Gastrocnemius medialis (tissue), 4 donors: ENCODE measurements around the gene NDUFS1. TPM values are rescaled to one million over a fixed set of nuclear protein-coding genes. Genes with fewer than 3 reads are reported as not detected.

Source experiments
- ATAC-seq, 2 donors: fragments of 150-250 bp; one replicate each; pipeline ENCODE4 v1.9.1; 2016
- DNase-seq, 2 donors: peaks; one replicate each; pipeline ENCODE4 v3.0.0-alpha.2; 2019
- H3K27ac ChIP-seq, 4 donors: fragments of 200-600 bp; sonication (generic); 1 replicate in 1 of 4; 2 replicates in 3 of 4; pipeline ENCODE4 v1.5.1; 2016 to 2018; ENCODE audit warnings: mild to moderate bottlenecking in 2 of 4, moderate library complexity in 1 of 4
- H3K27me3 ChIP-seq, 3 donors: fragments of 200-600 bp; sonication (generic) in 2 of 3; 1 replicate in 1 of 3; 2 replicates in 2 of 3; pipeline versions ENCODE4 v1.5.1 to v1.6.0; 2016 to 2019; ENCODE audit warnings: mild to moderate bottlenecking in 1 of 3, moderate library complexity in 1 of 3
- H3K36me3 ChIP-seq, 2 donors: fragments of 200-600 bp; sonication (generic) in 1 of 2; one replicate each; pipeline ENCODE4 v1.5.1; 2017 to 2018
- H3K4me1 ChIP-seq, 2 donors: fragments of 200-600 bp; sonication (generic) in 1 of 2; one replicate each; pipeline ENCODE4 v1.5.1; 2016 to 2017; ENCODE audit warnings: mild to moderate bottlenecking in 2 of 2
- H3K4me3 ChIP-seq, 4 donors: fragments of 200-600 bp; sonication (generic) in 3 of 4; 1 replicate in 1 of 4; 2 replicates in 3 of 4; pipeline ENCODE4 v1.5.1; 2016 to 2019; ENCODE audit warnings: mild to moderate bottlenecking in 2 of 4
- H3K9me3 ChIP-seq, 3 donors: fragments of 200-600 bp; sonication (generic) in 2 of 3; 1 replicate in 1 of 3; 2 replicates in 2 of 3; pipeline ENCODE4 v1.5.1; 2016 to 2019
- POLR2A ChIP-seq, 2 donors: fragments of 450-650 bp; IDR thresholded peaks; one replicate each; pipeline ENCODE4 v1.6.1; 2017; ENCODE audit warnings: antibody characterized with exemption in 2 of 2, mild to moderate bottlenecking in 2 of 2, moderate library complexity in 2 of 2
- in situ Hi-C, 4 donors: fragments of 200-750 bp; cut with MboI; loops; one replicate each; pipeline versions ENCODE4 v1.15.0 to v1.8.0; 2017; ENCODE audit warnings: low sequenced_read_pairs in 4 of 4
- intact Hi-C: fragments of 100-400 bp; cut with DNase I; formaldehyde crosslinking; loops from one replicate; pipeline ENCODE4 v1.15.1; 2023; ENCODE audit warnings: low total_unique reads
- total RNA-seq, 4 donors: library from RNA; depleted of rRNA; stranded (reverse); fragments of >200 nt; gene quantifications; one replicate each; pipeline versions ENCODE4 v1.1.0 to v1.2.3, GENCODE V29; 2016
- TF ChIP-seq, protein P1 (sequence below), 5 experiments: fragments of 450-650 bp in 3 of 5; fragments of 200-600 bp in 2 of 5; sonication (generic) in 2 of 5; IDR thresholded peaks in 4 of 5; conservative IDR thresholded peaks in 1 of 5; 1 replicate in 4 of 5; 2 replicates in 1 of 5; pipeline ENCODE4 v1.5.1; 2016 to 2019; ENCODE audit warnings: antibody characterized with exemption in 5 of 5, mild to moderate bottlenecking in 3 of 5, moderate library complexity in 3 of 5

Gene NDUFS1
- total RNA-seq, 4 donors from 2014 or later = 253 to 385 (median 275) TPM

DNA sequence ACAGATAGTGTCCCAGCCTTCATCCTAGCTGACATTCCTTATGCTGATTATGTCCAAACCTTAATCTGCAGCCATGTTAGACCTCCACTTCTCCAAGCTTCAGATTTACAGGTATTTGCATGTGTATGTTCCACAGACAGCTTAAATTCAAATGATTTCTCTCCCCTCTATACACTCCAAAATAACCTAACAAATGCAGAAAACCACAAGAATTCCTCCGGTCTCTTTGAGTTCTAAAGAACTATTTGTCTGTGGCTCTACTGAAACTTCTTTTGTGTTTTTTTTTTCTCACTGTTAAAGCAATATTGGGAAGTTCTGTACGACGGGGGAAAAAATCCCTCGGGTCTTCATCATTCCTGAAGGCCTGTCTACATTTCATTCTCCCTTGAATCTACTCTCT is 8.6 kb downstream of the NDUFS1 start:
- intact Hi-C loops = no loop called here
- H3K36me3 ChIP-seq = peaks cover 5 to 54% of the 10 kb centered on the region in 2 donors
- no peak for DNase-seq
- TF ChIP-seq, protein P1, sequence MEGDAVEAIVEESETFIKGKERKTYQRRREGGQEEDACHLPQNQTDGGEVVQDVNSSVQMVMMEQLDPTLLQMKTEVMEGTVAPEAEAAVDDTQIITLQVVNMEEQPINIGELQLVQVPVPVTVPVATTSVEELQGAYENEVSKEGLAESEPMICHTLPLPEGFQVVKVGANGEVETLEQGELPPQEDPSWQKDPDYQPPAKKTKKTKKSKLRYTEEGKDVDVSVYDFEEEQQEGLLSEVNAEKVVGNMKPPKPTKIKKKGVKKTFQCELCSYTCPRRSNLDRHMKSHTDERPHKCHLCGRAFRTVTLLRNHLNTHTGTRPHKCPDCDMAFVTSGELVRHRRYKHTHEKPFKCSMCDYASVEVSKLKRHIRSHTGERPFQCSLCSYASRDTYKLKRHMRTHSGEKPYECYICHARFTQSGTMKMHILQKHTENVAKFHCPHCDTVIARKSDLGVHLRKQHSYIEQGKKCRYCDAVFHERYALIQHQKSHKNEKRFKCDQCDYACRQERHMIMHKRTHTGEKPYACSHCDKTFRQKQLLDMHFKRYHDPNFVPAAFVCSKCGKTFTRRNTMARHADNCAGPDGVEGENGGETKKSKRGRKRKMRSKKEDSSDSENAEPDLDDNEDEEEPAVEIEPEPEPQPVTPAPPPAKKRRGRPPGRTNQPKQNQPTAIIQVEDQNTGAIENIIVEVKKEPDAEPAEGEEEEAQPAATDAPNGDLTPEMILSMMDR (IDR thresholded peaks at IDR 0.05 in 4 of 5, conservative IDR thresholded peaks at IDR 0.05 in 1 of 5) = no peak
- no peak for TF ChIP-seq POLR2A (IDR thresholded peaks at IDR 0.05)
- no peak for ATAC-seq
- H3K27me3 ChIP-seq = no peaks in the 10 kb centered on the region
- in situ Hi-C loops = loop anchor here in 1 of 4 donors (10.0 kb wide), 1 partner anchor 66 kb away; the partner anchor contains the start of gene INO80D
- H3K27ac ChIP-seq = no peak overlapping the region
- H3K4me1 ChIP-seq = peaks cover 11 to 14% of the 10 kb centered on the region in 2 donors
- no peak overlapping the region for H3K4me3 ChIP-seq
- no peaks in the 10 kb centered on the region for H3K9me3 ChIP-seq

DNA sequence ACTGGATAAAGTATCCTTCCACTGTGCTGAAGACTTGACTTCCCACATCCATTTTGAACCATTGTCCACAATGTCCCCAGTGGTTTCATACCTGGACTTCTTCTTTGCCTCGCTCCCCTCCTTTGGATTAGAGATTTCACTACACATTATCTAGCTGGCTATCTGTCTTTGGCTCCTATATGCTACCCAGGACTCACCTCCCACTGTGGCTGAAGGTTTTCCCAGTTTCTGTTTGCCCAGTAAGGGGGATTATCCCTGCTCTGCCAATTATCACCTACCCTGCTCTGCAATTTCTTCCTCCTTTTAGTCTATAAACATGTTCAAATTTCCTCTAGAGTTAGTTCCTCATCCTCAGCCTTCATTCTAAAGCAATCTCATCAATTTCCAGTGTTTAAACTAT is 9.1 kb downstream of the NDUFS1 start:
- TF ChIP-seq, protein P1 (IDR thresholded peaks at IDR 0.05 in 4 of 5, conservative IDR thresholded peaks at IDR 0.05 in 1 of 5) = no peak
- no peak for TF ChIP-seq POLR2A (IDR thresholded peaks at IDR 0.05)
- DNase-seq (no peak), ATAC-seq (no peak)
- in situ Hi-C loops (loop anchor here in 1 of 4 donors (10.0 kb wide), 1 partner anchor 65 kb away; the partner anchor contains the start of gene INO80D), intact Hi-C loops (no loop called here)
- Histone ChIP-seq H3K9me3 (no peaks in the 10 kb centered on the region), H3K4me1 (peaks cover 11% of the 10 kb centered on the region in 2 donors), H3K27me3 (no peaks in the 10 kb centered on the region), H3K36me3 (peaks cover 5 to 59% of the 10 kb centered on the region in 2 donors), H3K4me3 (no peak overlapping the region), H3K27ac (no peak overlapping the region)

DNA sequence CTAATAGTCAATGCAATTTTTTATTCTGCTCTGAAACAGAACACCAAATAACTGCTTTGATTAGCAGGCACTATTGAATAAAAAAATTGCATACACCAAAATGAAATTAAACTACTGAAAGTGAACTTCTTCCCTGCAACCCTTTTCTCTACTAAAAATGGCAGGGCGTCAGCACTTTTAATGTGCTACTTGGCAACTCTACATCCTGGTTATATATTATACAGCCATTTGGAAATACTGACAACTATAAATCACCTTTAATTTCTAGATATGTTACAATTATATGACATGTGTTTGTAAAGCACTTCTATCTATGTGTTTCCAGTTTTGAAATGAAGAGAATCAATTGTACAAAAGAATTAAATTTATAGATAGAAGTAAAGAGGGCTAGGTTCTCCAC is 9.9 kb downstream of the NDUFS1 start:
- DNase-seq (no peak), ATAC-seq (no peak)
- Histone ChIP-seq H3K36me3 (peaks cover 7 to 67% of the 10 kb centered on the region in 2 donors), H3K9me3 (no peaks in the 10 kb centered on the region), H3K4me1 (peaks cover 8% of the 10 kb centered on the region in 2 donors), H3K27ac (no peak overlapping the region), H3K4me3 (no peak overlapping the region), H3K27me3 (no peaks in the 10 kb centered on the region)
- in situ Hi-C loops = loop anchor here in 1 of 4 donors (10.0 kb wide), 1 partner anchor 75 kb away; no protein-coding TSS in a partner anchor
- intact Hi-C loops = no loop called here
- TF ChIP-seq, protein P1 (IDR thresholded peaks at IDR 0.05 in 4 of 5, conservative IDR thresholded peaks at IDR 0.05 in 1 of 5) = no peak
- no peak for TF ChIP-seq POLR2A (IDR thresholded peaks at IDR 0.05)

DNA sequence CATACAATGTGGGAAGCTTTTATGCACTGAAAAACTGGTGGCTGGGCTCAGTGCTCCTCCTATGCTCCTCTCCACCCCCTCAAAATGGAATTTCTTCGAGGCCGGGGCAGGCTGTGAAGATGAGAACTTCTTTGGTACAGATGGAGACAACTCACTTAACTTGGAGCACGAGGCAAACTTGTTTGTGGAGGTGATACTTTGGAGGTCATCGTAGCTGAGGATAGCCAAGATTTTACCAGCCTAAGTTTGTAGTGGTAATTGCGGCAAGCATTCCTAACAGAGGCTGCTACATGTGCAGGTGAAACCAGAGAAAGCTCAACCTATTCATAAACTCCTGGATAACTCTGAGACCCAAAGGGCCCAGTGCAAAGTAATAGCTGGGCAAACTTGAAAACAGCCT is 13.6 kb downstream of the NDUFS1 start:
- Histone ChIP-seq H3K36me3 (peaks cover 8 to 93% of the 10 kb centered on the region in 2 donors), H3K4me3 (no peak overlapping the region), H3K27me3 (no peaks in the 10 kb centered on the region), H3K9me3 (no peaks in the 10 kb centered on the region), H3K4me1 (no peaks in the 10 kb centered on the region), H3K27ac (no peak overlapping the region)
- intact Hi-C loops = no loop called here
- ATAC-seq (no peak), DNase-seq (no peak)
- no peak for TF ChIP-seq POLR2A (IDR thresholded peaks at IDR 0.05)
- TF ChIP-seq, protein P1 (IDR thresholded peaks at IDR 0.05 in 4 of 5, conservative IDR thresholded peaks at IDR 0.05 in 1 of 5) = no peak
- in situ Hi-C loops = loop anchor here in 1 of 4 donors (10.0 kb wide), 1 partner anchor 71 kb away; no protein-coding TSS in a partner anchor

DNA sequence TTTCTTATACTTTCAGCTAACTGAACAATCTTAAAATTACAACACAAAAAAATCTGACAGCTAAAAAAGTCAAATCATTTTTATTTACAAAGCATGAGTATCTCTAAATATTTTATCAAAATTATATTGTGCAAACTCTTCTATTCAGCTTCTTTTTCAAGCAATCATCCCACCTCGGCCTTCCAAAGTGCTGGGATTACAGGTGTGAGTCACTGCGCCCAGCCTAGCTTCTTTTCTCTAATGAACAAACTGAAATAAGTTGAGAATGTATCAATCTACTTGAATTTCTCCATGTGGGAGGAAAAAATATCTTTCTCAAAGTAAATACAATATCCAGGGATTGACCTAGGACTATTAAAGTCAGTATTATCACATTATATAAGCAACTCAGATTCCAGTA is 14.9 kb downstream of the NDUFS1 start:
- TF ChIP-seq, protein P1 (IDR thresholded peaks at IDR 0.05 in 4 of 5, conservative IDR thresholded peaks at IDR 0.05 in 1 of 5) = no peak
- no peak for TF ChIP-seq POLR2A (IDR thresholded peaks at IDR 0.05)

More for the DNA sequence above, 14.9 kb downstream of the NDUFS1 start:
- Histone ChIP-seq H3K27me3 (no peaks in the 10 kb centered on the region), H3K27ac (no peak overlapping the region), H3K9me3 (no peaks in the 10 kb centered on the region), H3K36me3 (peaks cover 8 to 100% of the 10 kb centered on the region in 2 donors), H3K4me3 (no peak overlapping the region), H3K4me1 (no peaks in the 10 kb centered on the region)
- ATAC-seq (no peak), DNase-seq (no peak)
- intact Hi-C loops (no loop called here), in situ Hi-C loops (loop anchor here in 1 of 4 donors (10.0 kb wide), 1 partner anchor 70 kb away; no protein-coding TSS in a partner anchor)
